H9 (cell line): ENCODE data around the gene ABCC2. TPM values are rescaled to one million over a fixed set of nuclear protein-coding genes. Genes with fewer than 3 reads are reported as not detected.

Experiments
- DNase-seq: peaks from one replicate; pipeline ENCODE4 v3.0.0-alpha.2; 2017
- H2AFZ ChIP-seq: one replicate; pipeline ENCODE4 v1.6.1; 2013; ENCODE audit warnings: mild to moderate bottlenecking, low read length, control low read depth, moderate library complexity
- H2AK5ac ChIP-seq: 2 replicates; pipeline ENCODE4 v1.6.1; 2013; ENCODE audit warnings: low read length, control low read depth, mixed read lengths; ENCODE audit not compliant: insufficient read length
- H2BK120ac ChIP-seq: one replicate; pipeline ENCODE4 v1.6.1; 2013; ENCODE audit warnings: low read depth, mild to moderate bottlenecking, low read length, control low read depth, inconsistent platforms; ENCODE audit not compliant: poor library complexity, severe bottlenecking
- H2BK12ac ChIP-seq: 2 replicates; pipeline ENCODE4 v1.6.1; 2013; ENCODE audit warnings: low read length, control low read depth, mixed read lengths, low read depth; ENCODE audit not compliant: insufficient read length
- H2BK15ac ChIP-seq: 2 replicates; pipeline ENCODE4 v1.6.1; 2013; ENCODE audit warnings: low read depth, low read length, control low read depth
- H2BK20ac ChIP-seq: one replicate; pipeline ENCODE4 v1.6.1; 2013; ENCODE audit warnings: low read depth, mild to moderate bottlenecking, low read length, control low read depth, inconsistent platforms; ENCODE audit not compliant: poor library complexity, severe bottlenecking
- H2BK5ac ChIP-seq: 2 replicates; pipeline ENCODE4 v1.6.1; 2013; ENCODE audit warnings: low read length, control low read depth, mixed read lengths; ENCODE audit not compliant: insufficient read length
- H3K14ac ChIP-seq: 2 replicates; pipeline ENCODE4 v1.6.1; 2013; ENCODE audit warnings: low read length, control low read depth; ENCODE audit not compliant: insufficient read depth
- H3K18ac ChIP-seq: 2 replicates; pipeline ENCODE4 v1.6.1; 2013; ENCODE audit warnings: low read depth, mild to moderate bottlenecking, mixed read lengths, low read length, control low read depth; ENCODE audit not compliant: insufficient read length
- H3K23ac ChIP-seq: 2 replicates; pipeline ENCODE4 v1.6.1; 2013; ENCODE audit warnings: low read length, control low read depth, mixed read lengths, low read depth; ENCODE audit not compliant: insufficient read length
- H3K23me2 ChIP-seq: 2 replicates; pipeline ENCODE4 v1.6.1; 2013; ENCODE audit warnings: low read depth, mild to moderate bottlenecking, mixed read lengths, low read length, control low read depth; ENCODE audit not compliant: insufficient read length, poor library complexity, severe bottlenecking
- H3K27ac ChIP-seq: 2 replicates; pipeline ENCODE4 v1.5.1; 2013; ENCODE audit warnings: low read length, control low read depth, mixed read lengths, low read depth; ENCODE audit not compliant: insufficient read length
- H3K27me3 ChIP-seq: 2 replicates; pipeline ENCODE4 v1.6.1; 2013; ENCODE audit warnings: low read length, control low read depth, inconsistent platforms; ENCODE audit not compliant: insufficient read depth
- H3K4ac ChIP-seq: 2 replicates; pipeline ENCODE4 v1.6.1; 2013; ENCODE audit warnings: low read depth, mild to moderate bottlenecking, control low read depth, inconsistent platforms, low read length, moderate library complexity
- H3K4me1 ChIP-seq: 2 replicates; pipeline ENCODE4 v1.6.1; 2013; ENCODE audit warnings: low read length, control low read depth, inconsistent platforms; ENCODE audit not compliant: insufficient read depth
- H3K4me2 ChIP-seq: 2 replicates; pipeline ENCODE4 v1.6.1; 2013; ENCODE audit warnings: low read length, control low read depth, mixed read lengths; ENCODE audit not compliant: insufficient read length, insufficient read depth
- H3K56ac ChIP-seq: 2 replicates; pipeline ENCODE4 v1.6.1; 2013; ENCODE audit warnings: low read depth, mild to moderate bottlenecking, mixed read lengths, low read length, control low read depth; ENCODE audit not compliant: insufficient read length
- H3K79me1 ChIP-seq: 2 replicates; pipeline ENCODE4 v1.6.1; 2013; ENCODE audit warnings: low read depth, mild to moderate bottlenecking, moderate library complexity, low read length, control low read depth, inconsistent platforms; ENCODE audit not compliant: insufficient read depth, poor library complexity, severe bottlenecking
- H3K79me2 ChIP-seq: 2 replicates; pipeline ENCODE4 v1.6.1; 2013; ENCODE audit warnings: low read length, control low read depth, inconsistent platforms; ENCODE audit not compliant: insufficient read depth
- H3K9ac ChIP-seq: 2 replicates; pipeline ENCODE4 v1.6.1; 2013; ENCODE audit warnings: low read length, control low read depth, mixed read lengths; ENCODE audit not compliant: insufficient read length; ENCODE audit errors: extremely low read depth
- H3K9me3 ChIP-seq: one replicate; pipeline ENCODE4 v1.6.1; 2013; ENCODE audit warnings: low read depth, low read length, inconsistent platforms; ENCODE audit not compliant: control insufficient read depth
- H3T11ph ChIP-seq: one replicate; pipeline ENCODE4 v1.6.1; 2013; ENCODE audit warnings: mild to moderate bottlenecking, low read length, control low read depth, inconsistent platforms
- H4K20me1 ChIP-seq: one replicate; pipeline ENCODE4 v1.6.1; 2013; ENCODE audit not compliant: control insufficient read depth, insufficient read length, insufficient read depth
- H4K5ac ChIP-seq: 2 replicates; pipeline ENCODE4 v1.6.1; 2013; ENCODE audit warnings: low read depth, mild to moderate bottlenecking, mixed read lengths, low read length, control low read depth; ENCODE audit not compliant: insufficient read length
- H4K8ac ChIP-seq: replicated peaks from 2 replicates; pipeline ENCODE4 v1.6.1; 2013; ENCODE audit warnings: low read length, control low read depth, mixed read lengths, low read depth; ENCODE audit not compliant: insufficient read length
- H4K91ac ChIP-seq: 2 replicates; pipeline ENCODE4 v1.6.1; 2013; ENCODE audit warnings: low read depth, mild to moderate bottlenecking, moderate library complexity, mixed read lengths, low read length, control low read depth; ENCODE audit not compliant: insufficient read length
- H3K27ac Mint-ChIP-seq, 3 experiments: 2 replicates in 2 of 3; 3 replicates in 1 of 3; pipeline ENCODE4 v1.8.0; 2020 to 2021; ENCODE audit warnings: mixed read lengths in 3 of 3, mild to moderate bottlenecking in 1 of 3, moderate library complexity in 1 of 3
- H3K27me3 Mint-ChIP-seq: 2 replicates; pipeline ENCODE4 v1.8.0; 2021; ENCODE audit warnings: low read depth, mild to moderate bottlenecking, moderate library complexity, mixed read lengths
- H3K36me3 Mint-ChIP-seq, 3 experiments: 2 replicates in 2 of 3; 3 replicates in 1 of 3; pipeline ENCODE4 v1.8.0; 2020 to 2021; ENCODE audit warnings: low read depth in 3 of 3, mixed read lengths in 3 of 3; ENCODE audit not compliant: insufficient read depth in 1 of 3
- H3K4me1 Mint-ChIP-seq, 2 experiments: 2 replicates each; pipeline ENCODE4 v1.8.0; 2020; ENCODE audit warnings: mixed read lengths in 2 of 2
- H3K4me3 Mint-ChIP-seq, 2 experiments: 2 replicates in 1 of 2; 3 replicates in 1 of 2; pipeline ENCODE4 v1.8.0; 2020 to 2021; ENCODE audit warnings: mild to moderate bottlenecking in 2 of 2, mixed read lengths in 2 of 2, moderate library complexity in 1 of 2
- H3K9me3 Mint-ChIP-seq, 2 experiments: 2 replicates in 1 of 2; 3 replicates in 1 of 2; pipeline ENCODE4 v1.8.0; 2020; ENCODE audit warnings: mild to moderate bottlenecking in 2 of 2, mixed read lengths in 2 of 2, moderate library complexity in 1 of 2
- CTCF ChIP-seq: fragments of 200-600 bp; sonication (generic); conservative IDR thresholded peaks from 3 replicates; pipeline ENCODE4 v1.8.0; 2021; ENCODE audit warnings: antibody characterized with exemption, mild to moderate bottlenecking
- WGBS: extraction: QIAGEN DNeasy Blood & Tissue Kit; methylation state at CpG from one replicate; pipeline ENCODE4 v1.1.7; 2013; ENCODE audit warnings: missing lambda C conversion rate, low lambda C conversion rate, mixed read lengths; ENCODE audit not compliant: insufficient read length; ENCODE audit errors: extremely low coverage; 5-methylcytosine and 5-hydroxymethylcytosine counted together
- total RNA-seq: library from RNA; stranded (reverse); gene quantifications from 2 replicates; pipeline ENCODE4 v1.2.1, GENCODE V29; 2021

ABCC2 gene
- total RNA-seq, 1 experiment from 2014 or later = 0.68 TPM

GRCh38 chr10:99798920-99799319 lies 16.5 kb downstream of the ABCC2 start:
- H4K91ac ChIP-seq = no peak overlapping the region
- H3K9me3 Mint-ChIP-seq = no peaks in the 10 kb centered on the region
- no peak overlapping the region for H2BK20ac ChIP-seq
- H3K56ac ChIP-seq = no peak overlapping the region
- H3K18ac ChIP-seq = no peak overlapping the region
- no peak overlapping the region for H2BK15ac ChIP-seq
- no peak overlapping the region for H4K8ac ChIP-seq
- H4K20me1 ChIP-seq = no peaks in the 10 kb centered on the region
- H3K23me2 ChIP-seq = no peaks in the 10 kb centered on the region
- H3K9ac ChIP-seq = no peak overlapping the region
- no peak overlapping the region for H2BK120ac ChIP-seq
- no peak overlapping the region for H2BK5ac ChIP-seq
- no peaks in the 10 kb centered on the region for H3K9me3 ChIP-seq
- H3K79me1 ChIP-seq = no peaks in the 10 kb centered on the region
- no peak overlapping the region for H3K4ac ChIP-seq
- H3K27ac ChIP-seq = no peak overlapping the region
- DNase-seq = no peak
- no peak overlapping the region for H4K5ac ChIP-seq
- H3K4me3 Mint-ChIP-seq = no peak overlapping the region
- no peak overlapping the region for H2BK12ac ChIP-seq
- peaks cover 6% of the 10 kb centered on the region; the same call in 1 of the 2 replicates for H3K27me3 Mint-ChIP-seq
- H3K14ac ChIP-seq = no peak overlapping the region
- no CpG with 5 or more reads among the region's 3 CpGs for WGBS
- H2AK5ac ChIP-seq = no peak overlapping the region
- no peaks in the 10 kb centered on the region for H3K36me3 Mint-ChIP-seq
- H3K27ac Mint-ChIP-seq = no peak overlapping the region
- no peak overlapping the region for H3K4me2 ChIP-seq
- H3K79me2 ChIP-seq = no peaks in the 10 kb centered on the region
- H3K4me1 ChIP-seq = no peaks in the 10 kb centered on the region
- H2AFZ ChIP-seq = no peak overlapping the region
- no peaks in the 10 kb centered on the region for H3K4me1 Mint-ChIP-seq
- no peak overlapping the region for H3K23ac ChIP-seq
- no peaks in the 10 kb centered on the region for H3K27me3 ChIP-seq
- no peak for TF ChIP-seq CTCF
- no peak overlapping the region for H3T11ph ChIP-seq
